SK-N-SH treated with all-trans-retinoic acid at 6 μM for 48 hours (cell line): ENCODE data around the gene CCDC144A.

Experiments
- ARNTL ChIP-seq: fragments of 450-650 bp; formaldehyde crosslinking; IDR thresholded peaks from 2 replicates; pipeline ENCODE4 v1.5.0; 2020; ENCODE audit warnings: low read depth, mild to moderate bottlenecking, moderate library complexity, borderline replicate concordance
- ESRRG ChIP-seq: fragments of 250-450 bp; sonication (Bioruptor Pico); IDR thresholded peaks from 2 replicates; pipeline ENCODE4 v1.6.1; 2021; ENCODE audit warnings: mild to moderate bottlenecking
- ISL1 ChIP-seq: fragments of 250-450 bp; sonication (Bioruptor Pico); IDR thresholded peaks from 2 replicates; pipeline ENCODE4 v2.1.2; 2022; ENCODE audit warnings: mild to moderate bottlenecking, moderate library complexity
- OSR1 ChIP-seq: fragments of 250-450 bp; sonication (Bioruptor Pico); IDR thresholded peaks from 2 replicates; pipeline ENCODE4 v1.8.0; 2022; ENCODE audit warnings: moderate library complexity, mild to moderate bottlenecking, inconsistent platforms
- PATZ1 ChIP-seq: fragments of 250-450 bp; sonication (Bioruptor Pico); IDR thresholded peaks from 2 replicates; pipeline ENCODE4 v1.8.0; 2020; ENCODE audit warnings: mild to moderate bottlenecking, moderate library complexity, borderline replicate concordance
- RARB ChIP-seq: fragments of 250-450 bp; sonication (Bioruptor Pico); IDR thresholded peaks from 2 replicates; pipeline ENCODE4 v1.8.0; 2021; ENCODE audit warnings: mild to moderate bottlenecking, moderate library complexity
- SNAI2 ChIP-seq: fragments of 250-450 bp; sonication (Bioruptor Pico); IDR thresholded peaks from 2 replicates; pipeline ENCODE4 v1.5.0; 2020; ENCODE audit warnings: mild to moderate bottlenecking, moderate library complexity
- TOX ChIP-seq: fragments of 250-450 bp; sonication (Bioruptor Pico); IDR thresholded peaks from 2 replicates; pipeline ENCODE4 v1.8.0; 2021; ENCODE audit warnings: mild to moderate bottlenecking, moderate library complexity, borderline replicate concordance
- ZC3H10 ChIP-seq: fragments of 250-450 bp; sonication (Bioruptor Pico); IDR thresholded peaks from 2 replicates; pipeline ENCODE4 v1.5.1; 2021; ENCODE audit warnings: mild to moderate bottlenecking, moderate library complexity
- ZFP3 ChIP-seq: fragments of 250-450 bp; sonication (Bioruptor Pico); IDR thresholded peaks from 2 replicates; pipeline ENCODE4 v1.5.0; 2020; ENCODE audit warnings: mild to moderate bottlenecking, moderate library complexity
- ZFP30 ChIP-seq: fragments of 450-650 bp; formaldehyde crosslinking; IDR thresholded peaks from 2 replicates; pipeline ENCODE4 v1.5.0; 2022; ENCODE audit warnings: mild to moderate bottlenecking, moderate library complexity
- ZNF8 ChIP-seq: fragments of 450-650 bp; formaldehyde crosslinking; IDR thresholded peaks from 2 replicates; pipeline ENCODE4 v1.5.0; 2020; ENCODE audit warnings: mild to moderate bottlenecking, moderate library complexity
- TF ChIP-seq, protein P1 (sequence below): fragments of 250-450 bp; sonication (Bioruptor Pico); IDR thresholded peaks from 2 replicates; pipeline ENCODE4 v1.5.1; 2021; ENCODE audit warnings: mild to moderate bottlenecking, moderate library complexity
- TF ChIP-seq, protein P2 (sequence below): fragments of 250-450 bp; sonication (Bioruptor Pico); IDR thresholded peaks from 2 replicates; pipeline ENCODE4 v1.8.0; 2021; ENCODE audit warnings: low read depth, mild to moderate bottlenecking, moderate library complexity, borderline replicate concordance

DNA sequence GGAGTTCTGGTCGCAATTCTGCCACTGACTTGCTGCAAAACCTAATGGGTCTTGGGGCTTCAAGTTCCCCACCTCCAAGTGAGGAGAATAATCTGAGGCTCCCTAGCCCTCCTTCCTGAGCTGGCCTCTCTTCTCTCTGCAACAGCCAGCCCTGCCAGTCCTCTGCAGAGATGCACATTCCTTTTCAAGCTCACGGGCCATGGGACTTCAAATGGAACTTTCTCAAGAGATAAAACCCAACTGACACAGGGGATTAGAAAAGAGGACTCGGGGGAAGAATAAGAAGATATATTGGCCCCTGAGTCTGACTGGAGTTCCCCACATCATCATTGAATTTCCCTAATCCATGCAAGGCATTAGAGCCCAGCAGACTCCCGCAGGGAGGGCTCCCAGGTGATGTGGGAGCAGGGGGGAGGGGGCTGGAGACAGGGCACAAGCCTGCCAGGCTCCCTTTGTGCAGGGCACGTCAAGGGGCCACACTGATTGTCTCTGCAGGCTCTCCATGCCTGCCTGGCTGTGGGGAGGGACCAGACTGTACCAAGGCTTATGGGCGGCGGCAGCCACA is 131.0 kb downstream of the CCDC144A start:
- TF ChIP-seq OSR1 (no peak), TOX (CRISPR knock-in tag) (no peak), ZC3H10 (CRISPR knock-in tag) (no peak), PATZ1 (CRISPR knock-in tag) (no peak), ZFP30 (CRISPR knock-in tag) (no peak), ISL1 (CRISPR knock-in tag) (no peak), ZFP3 (CRISPR knock-in tag) (no peak), SNAI2 (CRISPR knock-in tag) (no peak), ARNTL (CRISPR knock-in tag) (no peak), RARB (CRISPR knock-in tag) (no peak), ZNF8 (CRISPR knock-in tag) (no peak), ESRRG (no peak)
- TF ChIP-seq, protein P1, sequence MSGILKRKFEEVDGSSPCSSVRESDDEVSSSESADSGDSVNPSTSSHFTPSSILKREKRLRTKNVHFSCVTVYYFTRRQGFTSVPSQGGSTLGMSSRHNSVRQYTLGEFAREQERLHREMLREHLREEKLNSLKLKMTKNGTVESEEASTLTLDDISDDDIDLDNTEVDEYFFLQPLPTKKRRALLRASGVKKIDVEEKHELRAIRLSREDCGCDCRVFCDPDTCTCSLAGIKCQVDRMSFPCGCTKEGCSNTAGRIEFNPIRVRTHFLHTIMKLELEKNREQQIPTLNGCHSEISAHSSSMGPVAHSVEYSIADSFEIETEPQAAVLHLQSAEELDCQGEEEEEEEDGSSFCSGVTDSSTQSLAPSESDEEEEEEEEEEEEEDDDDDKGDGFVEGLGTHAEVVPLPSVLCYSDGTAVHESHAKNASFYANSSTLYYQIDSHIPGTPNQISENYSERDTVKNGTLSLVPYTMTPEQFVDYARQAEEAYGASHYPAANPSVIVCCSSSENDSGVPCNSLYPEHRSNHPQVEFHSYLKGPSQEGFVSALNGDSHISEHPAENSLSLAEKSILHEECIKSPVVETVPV (CRISPR knock-in tag): no peak
- TF ChIP-seq, protein P2, sequence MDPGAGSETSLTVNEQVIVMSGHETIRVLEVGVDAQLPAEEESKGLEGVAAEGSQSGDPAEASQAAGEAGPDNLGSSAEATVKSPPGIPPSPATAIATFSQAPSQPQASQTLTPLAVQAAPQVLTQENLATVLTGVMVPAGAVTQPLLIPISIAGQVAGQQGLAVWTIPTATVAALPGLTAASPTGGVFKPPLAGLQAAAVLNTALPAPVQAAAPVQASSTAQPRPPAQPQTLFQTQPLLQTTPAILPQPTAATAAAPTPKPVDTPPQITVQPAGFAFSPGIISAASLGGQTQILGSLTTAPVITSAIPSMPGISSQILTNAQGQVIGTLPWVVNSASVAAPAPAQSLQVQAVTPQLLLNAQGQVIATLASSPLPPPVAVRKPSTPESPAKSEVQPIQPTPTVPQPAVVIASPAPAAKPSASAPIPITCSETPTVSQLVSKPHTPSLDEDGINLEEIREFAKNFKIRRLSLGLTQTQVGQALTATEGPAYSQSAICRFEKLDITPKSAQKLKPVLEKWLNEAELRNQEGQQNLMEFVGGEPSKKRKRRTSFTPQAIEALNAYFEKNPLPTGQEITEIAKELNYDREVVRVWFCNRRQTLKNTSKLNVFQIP (CRISPR knock-in tag): no peak
